Loucy (cell line): ENCODE results near the gene SPHK2.

ENCODE experiments used
- H2AFZ ChIP-seq: fragments of 200-600 bp; sonication (generic); 2 replicates; pipeline ENCODE4 v1.6.0; 2016; ENCODE audit warnings: antibody characterized with exemption, mild to moderate bottlenecking, low read length, moderate library complexity
- H3F3A ChIP-seq: fragments of 200-600 bp; 2 replicates; pipeline ENCODE4 v1.6.0; 2016; ENCODE audit warnings: antibody characterized with exemption, low read depth, mild to moderate bottlenecking
- H3K27me3 ChIP-seq: fragments of 200-600 bp; sonication (generic); 2 replicates; pipeline ENCODE4 v1.6.1; 2014; ENCODE audit warnings: low read length, mild to moderate bottlenecking; ENCODE audit not compliant: insufficient read depth, poor library complexity, severe bottlenecking
- H3K36me3 ChIP-seq: fragments of 200-600 bp; sonication (generic); 2 replicates; pipeline ENCODE4 v1.6.1; 2016; ENCODE audit warnings: low read length; ENCODE audit not compliant: insufficient read depth
- H3K4me1 ChIP-seq: fragments of 200-600 bp; sonication (generic); 2 replicates; pipeline ENCODE4 v1.5.1; 2014; ENCODE audit warnings: low read length, mild to moderate bottlenecking; ENCODE audit not compliant: insufficient read depth, poor library complexity, severe bottlenecking
- H3K4me2 ChIP-seq: fragments of 200-600 bp; sonication (generic); 2 replicates; pipeline ENCODE4 v1.6.0; 2014; ENCODE audit warnings: antibody characterized with exemption, low read length, low read depth, mild to moderate bottlenecking; ENCODE audit not compliant: poor library complexity, severe bottlenecking
- H3K4me3 ChIP-seq: fragments of 200-600 bp; sonication (generic); 2 replicates; pipeline ENCODE4 v1.5.1; 2014; ENCODE audit warnings: low read length, mild to moderate bottlenecking, mixed read lengths; ENCODE audit not compliant: poor library complexity, severe bottlenecking
- H3K79me2 ChIP-seq: fragments of 200-600 bp; sonication (generic); 2 replicates; pipeline ENCODE4 v1.6.1; 2014; ENCODE audit warnings: low read length; ENCODE audit not compliant: insufficient read depth
- H3K9ac ChIP-seq: fragments of 200-600 bp; sonication (generic); 2 replicates; pipeline ENCODE4 v1.6.0; 2014; ENCODE audit warnings: mild to moderate bottlenecking, low read depth, low read length, moderate library complexity; ENCODE audit not compliant: poor library complexity, severe bottlenecking
- H3K9me2 ChIP-seq: fragments of 200-600 bp; sonication (generic); replicated peaks from 2 replicates; pipeline ENCODE4 v1.6.1; 2016; ENCODE audit warnings: low read depth, low read length, mixed read lengths
- H3K9me3 ChIP-seq: fragments of 200-600 bp; sonication (generic); 2 replicates; pipeline ENCODE4 v1.6.1; 2014; ENCODE audit warnings: mild to moderate bottlenecking, antibody characterized with exemption, low read length, low read depth; ENCODE audit not compliant: insufficient read depth
- H4K20me1 ChIP-seq: fragments of 200-600 bp; sonication (generic); 2 replicates; pipeline ENCODE4 v1.6.0; 2014; ENCODE audit warnings: antibody characterized with exemption, low read length, mild to moderate bottlenecking; ENCODE audit not compliant: insufficient read depth, poor library complexity, severe bottlenecking
- EZH2phosphoT487 ChIP-seq: fragments of 200-600 bp; IDR thresholded peaks from 2 replicates; pipeline ENCODE4 v1.6.1; 2018; ENCODE audit warnings: antibody characterized with exemption, mild to moderate bottlenecking, moderate library complexity, borderline replicate concordance
- TF ChIP-seq, protein P1 (sequence below): fragments of 200-600 bp; sonication (generic); conservative IDR thresholded peaks from 2 replicates; pipeline ENCODE4 v1.5.1; 2014; ENCODE audit warnings: mild to moderate bottlenecking, antibody characterized with exemption, low read length

Gene SPHK2

DNA sequence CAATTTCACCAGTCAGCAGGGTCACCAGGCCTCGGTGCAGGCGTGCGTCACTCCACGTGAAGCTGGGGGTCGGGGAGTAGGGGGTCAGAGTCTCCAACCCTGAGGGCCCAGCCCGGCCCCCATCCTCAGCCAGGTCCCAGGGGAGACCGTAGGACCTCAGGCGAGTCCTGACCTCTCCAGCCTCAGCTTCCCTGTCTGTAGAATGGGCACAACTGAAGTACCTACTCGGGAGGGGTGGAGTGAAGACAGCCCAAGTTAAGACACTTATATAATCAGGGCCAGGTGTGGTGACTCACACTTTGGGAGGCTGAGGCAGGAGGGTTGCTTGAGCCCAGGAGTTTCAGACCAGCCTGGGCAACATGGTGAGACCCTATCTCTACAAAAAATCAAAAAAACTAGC lies 15.5 kb upstream of the SPHK2 start:
- Histone ChIP-seq H3F3A (no peaks in the 10 kb centered on the region), H4K20me1 (no peaks in the 10 kb centered on the region), H3K9me2 (no peaks in the 10 kb centered on the region), H3K4me1 (no peaks in the 10 kb centered on the region), H3K36me3 (no peaks in the 10 kb centered on the region), H2AFZ (no peak overlapping the region), H3K9me3 (no peaks in the 10 kb centered on the region), H3K4me2 (no peak overlapping the region), H3K9ac (no peak overlapping the region), H3K4me3 (no peak overlapping the region), H3K79me2 (no peaks in the 10 kb centered on the region), H3K27me3 (no peaks in the 10 kb centered on the region)
- TF ChIP-seq, protein P1, sequence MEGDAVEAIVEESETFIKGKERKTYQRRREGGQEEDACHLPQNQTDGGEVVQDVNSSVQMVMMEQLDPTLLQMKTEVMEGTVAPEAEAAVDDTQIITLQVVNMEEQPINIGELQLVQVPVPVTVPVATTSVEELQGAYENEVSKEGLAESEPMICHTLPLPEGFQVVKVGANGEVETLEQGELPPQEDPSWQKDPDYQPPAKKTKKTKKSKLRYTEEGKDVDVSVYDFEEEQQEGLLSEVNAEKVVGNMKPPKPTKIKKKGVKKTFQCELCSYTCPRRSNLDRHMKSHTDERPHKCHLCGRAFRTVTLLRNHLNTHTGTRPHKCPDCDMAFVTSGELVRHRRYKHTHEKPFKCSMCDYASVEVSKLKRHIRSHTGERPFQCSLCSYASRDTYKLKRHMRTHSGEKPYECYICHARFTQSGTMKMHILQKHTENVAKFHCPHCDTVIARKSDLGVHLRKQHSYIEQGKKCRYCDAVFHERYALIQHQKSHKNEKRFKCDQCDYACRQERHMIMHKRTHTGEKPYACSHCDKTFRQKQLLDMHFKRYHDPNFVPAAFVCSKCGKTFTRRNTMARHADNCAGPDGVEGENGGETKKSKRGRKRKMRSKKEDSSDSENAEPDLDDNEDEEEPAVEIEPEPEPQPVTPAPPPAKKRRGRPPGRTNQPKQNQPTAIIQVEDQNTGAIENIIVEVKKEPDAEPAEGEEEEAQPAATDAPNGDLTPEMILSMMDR = no peak

DNA sequence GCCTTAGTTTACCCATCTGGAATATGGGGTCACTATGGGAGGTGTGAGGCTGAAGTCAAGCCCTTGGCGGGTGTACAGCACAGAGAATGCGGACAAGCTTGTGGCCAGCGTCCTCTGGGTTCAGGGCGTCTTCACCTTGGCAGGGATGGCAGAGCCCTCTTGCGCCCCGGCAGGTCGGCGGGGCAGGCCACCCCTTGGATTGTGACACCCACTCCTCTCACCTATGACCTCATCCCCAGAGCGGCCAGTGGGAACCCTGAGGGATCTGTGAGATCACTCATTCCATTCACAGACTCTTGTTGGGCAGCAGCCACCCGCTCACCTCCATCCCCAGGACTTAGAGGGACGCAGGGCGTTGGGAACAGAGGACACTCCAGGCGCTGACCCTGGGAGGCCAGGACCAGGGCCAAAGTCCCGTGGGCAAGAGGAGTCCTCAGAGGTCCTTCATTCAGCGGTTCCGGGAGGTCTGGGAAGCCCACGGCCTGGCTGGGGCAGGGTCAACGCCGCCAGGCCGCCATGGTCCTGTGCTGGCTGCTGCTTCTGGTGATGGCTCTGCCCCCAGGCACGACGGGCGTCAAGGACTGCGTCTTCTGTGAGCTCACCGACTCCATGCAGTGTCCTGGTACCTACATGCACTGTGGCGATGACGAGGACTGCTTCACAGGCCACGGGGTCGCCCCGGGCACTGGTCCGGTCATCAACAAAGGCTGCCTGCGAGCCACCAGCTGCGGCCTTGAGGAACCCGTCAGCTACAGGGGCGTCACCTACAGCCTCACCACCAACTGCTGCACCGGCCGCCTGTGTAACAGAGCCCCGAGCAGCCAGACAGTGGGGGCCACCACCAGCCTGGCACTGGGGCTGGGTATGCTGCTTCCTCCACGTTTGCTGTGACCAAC lies 12.6 kb upstream of the SPHK2 start, which contains the start of gene SPACA4:
SPACA4 (plus strand) TSS at position 280 of the 896 bp plus-strand sequence; CDS start at position 517, 237 bp downstream.
- Histone ChIP-seq H3K4me2 (no peak within 1 kb of the TSS), H3K79me2 (no peaks in the 10 kb centered on the region), H3F3A (no peaks in the 10 kb centered on the region), H3K4me1 (no peaks in the 10 kb centered on the region), H3K9me3 (no peaks in the 10 kb centered on the region), H3K36me3 (no peaks in the 10 kb centered on the region), H3K27me3 (no peaks in the 10 kb centered on the region), H3K9me2 (no peaks in the 10 kb centered on the region), H2AFZ (no peak within 1 kb of the TSS), H3K4me3 (no peak within 1 kb of the TSS), H4K20me1 (no peaks in the 10 kb centered on the region), H3K9ac (no peak within 1 kb of the TSS)
- TF ChIP-seq EZH2phosphoT487 = no peak
- TF ChIP-seq, protein P1 = no peak

DNA sequence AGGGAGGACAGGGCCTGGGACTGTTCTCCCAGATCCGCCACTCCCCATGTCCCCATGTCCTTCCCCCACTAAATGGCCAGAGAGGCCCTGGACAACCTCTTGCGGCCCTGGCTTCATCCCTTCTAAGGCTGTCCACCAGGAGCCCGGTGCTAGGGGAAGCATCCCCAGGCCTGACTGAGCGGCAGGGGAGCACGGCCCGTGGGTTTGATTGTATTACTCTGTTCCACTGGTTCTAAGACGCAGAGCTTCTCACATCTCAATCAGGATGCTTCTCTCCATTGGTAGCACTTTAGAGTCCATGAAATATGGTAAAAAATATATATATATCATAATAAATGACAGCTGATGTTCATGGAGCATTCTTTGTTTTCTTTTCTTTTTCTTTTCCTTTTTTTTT lies 11.9 kb upstream of the SPHK2 start:
- Histone ChIP-seq H3K4me1 (no peaks in the 10 kb centered on the region), H2AFZ (no peak overlapping the region), H3K4me3 (no peak overlapping the region), H3K36me3 (no peaks in the 10 kb centered on the region), H4K20me1 (no peaks in the 10 kb centered on the region), H3K27me3 (no peaks in the 10 kb centered on the region), H3K4me2 (no peak overlapping the region), H3K9me3 (no peaks in the 10 kb centered on the region), H3K9me2 (no peaks in the 10 kb centered on the region), H3K9ac (no peak overlapping the region), H3K79me2 (no peaks in the 10 kb centered on the region), H3F3A (no peaks in the 10 kb centered on the region)
- TF ChIP-seq, protein P1 = no peak
- no peak for TF ChIP-seq EZH2phosphoT487
